ENCODE measurements around the gene GOLGA3.
A peak's percentile ranks its signal among the peaks of the same experiment; 100 is the strongest.
"Not testable (repeated sequence)": the region's sequence is repeated elsewhere in the genome, so short reads cannot be mapped to it uniquely, and the experiment has no call there.

Gene GOLGA3, protein sequence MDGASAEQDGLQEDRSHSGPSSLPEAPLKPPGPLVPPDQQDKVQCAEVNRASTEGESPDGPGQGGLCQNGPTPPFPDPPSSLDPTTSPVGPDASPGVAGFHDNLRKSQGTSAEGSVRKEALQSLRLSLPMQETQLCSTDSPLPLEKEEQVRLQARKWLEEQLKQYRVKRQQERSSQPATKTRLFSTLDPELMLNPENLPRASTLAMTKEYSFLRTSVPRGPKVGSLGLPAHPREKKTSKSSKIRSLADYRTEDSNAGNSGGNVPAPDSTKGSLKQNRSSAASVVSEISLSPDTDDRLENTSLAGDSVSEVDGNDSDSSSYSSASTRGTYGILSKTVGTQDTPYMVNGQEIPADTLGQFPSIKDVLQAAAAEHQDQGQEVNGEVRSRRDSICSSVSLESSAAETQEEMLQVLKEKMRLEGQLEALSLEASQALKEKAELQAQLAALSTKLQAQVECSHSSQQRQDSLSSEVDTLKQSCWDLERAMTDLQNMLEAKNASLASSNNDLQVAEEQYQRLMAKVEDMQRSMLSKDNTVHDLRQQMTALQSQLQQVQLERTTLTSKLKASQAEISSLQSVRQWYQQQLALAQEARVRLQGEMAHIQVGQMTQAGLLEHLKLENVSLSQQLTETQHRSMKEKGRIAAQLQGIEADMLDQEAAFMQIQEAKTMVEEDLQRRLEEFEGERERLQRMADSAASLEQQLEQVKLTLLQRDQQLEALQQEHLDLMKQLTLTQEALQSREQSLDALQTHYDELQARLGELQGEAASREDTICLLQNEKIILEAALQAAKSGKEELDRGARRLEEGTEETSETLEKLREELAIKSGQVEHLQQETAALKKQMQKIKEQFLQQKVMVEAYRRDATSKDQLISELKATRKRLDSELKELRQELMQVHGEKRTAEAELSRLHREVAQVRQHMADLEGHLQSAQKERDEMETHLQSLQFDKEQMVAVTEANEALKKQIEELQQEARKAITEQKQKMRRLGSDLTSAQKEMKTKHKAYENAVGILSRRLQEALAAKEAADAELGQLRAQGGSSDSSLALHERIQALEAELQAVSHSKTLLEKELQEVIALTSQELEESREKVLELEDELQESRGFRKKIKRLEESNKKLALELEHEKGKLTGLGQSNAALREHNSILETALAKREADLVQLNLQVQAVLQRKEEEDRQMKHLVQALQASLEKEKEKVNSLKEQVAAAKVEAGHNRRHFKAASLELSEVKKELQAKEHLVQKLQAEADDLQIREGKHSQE (N-terminal part only)

DNA sequence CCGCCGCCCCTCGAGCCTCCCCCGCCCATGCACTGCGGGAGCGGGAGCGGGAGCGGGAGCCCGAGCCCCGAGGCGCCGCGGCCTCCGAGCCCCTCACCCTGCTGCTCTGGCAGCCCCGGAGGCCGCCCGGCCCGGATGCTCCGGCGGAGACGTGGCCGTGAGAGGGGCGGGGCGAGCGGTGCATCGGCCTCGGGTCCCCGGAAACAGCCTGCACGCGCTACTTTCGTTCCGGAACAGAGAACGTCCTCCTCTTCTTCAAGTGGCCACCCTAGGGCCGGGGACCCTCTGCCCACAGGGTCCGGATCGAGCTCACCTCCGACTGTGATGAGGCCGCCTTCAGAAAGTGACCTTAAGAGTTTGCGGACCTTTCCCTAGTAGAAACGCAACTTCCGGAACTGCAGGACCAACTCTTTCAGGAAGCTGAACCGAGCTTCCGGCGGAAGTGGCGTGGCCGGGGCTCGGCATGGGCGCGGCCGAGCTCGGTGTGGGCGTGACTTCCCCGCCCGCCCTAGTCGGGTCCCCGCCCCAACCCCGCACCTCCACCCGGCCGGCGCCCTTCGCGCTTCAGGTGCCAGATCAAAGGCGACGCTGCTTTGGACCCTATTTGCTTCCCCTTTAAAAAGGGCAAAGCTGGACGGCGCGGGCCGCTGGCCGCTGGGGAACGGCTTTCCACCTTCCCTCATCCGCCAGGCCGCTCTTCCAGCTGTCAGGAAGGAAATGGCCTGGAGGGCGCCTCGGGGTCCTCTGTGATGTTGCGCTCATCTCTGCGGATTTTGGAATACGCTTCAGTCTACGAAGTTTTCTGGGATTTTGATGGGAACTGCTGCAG, at the start of gene GOLGA3:
Gene GOLGA3 (minus strand): TSS at position 164 of the 829 bp plus-strand sequence. CDS start 6,741 bp downstream, outside the sequence.
- peak; percentile 97 for DNase-seq

DNA sequence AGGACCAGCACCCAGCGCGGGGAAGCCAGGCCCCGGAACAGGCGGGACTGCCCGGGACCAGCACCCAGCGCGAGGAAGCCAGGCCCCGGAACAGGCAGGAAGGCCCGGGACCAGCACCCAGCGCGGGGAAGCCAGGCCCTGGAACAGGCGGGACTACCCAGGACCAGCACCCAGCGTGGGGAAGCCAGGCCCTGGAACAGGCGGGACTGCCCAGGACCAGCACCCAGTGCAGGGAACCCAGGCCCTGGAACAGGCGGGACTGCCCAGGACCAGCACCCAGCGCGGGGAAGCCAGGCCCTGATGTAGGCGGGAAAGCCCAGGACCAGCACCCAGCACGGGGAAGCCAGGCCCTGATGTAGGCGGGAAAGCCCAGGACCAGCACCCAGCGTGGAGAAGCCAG, 46.0 kb upstream of the GOLGA3 start:
- DNase-seq = not testable (repeated sequence)

- DNase-seq = no peak
These were observed 45.5 kb upstream of the GOLGA3 start for GRCh38 chr12:132874175-132874574.

DNA sequence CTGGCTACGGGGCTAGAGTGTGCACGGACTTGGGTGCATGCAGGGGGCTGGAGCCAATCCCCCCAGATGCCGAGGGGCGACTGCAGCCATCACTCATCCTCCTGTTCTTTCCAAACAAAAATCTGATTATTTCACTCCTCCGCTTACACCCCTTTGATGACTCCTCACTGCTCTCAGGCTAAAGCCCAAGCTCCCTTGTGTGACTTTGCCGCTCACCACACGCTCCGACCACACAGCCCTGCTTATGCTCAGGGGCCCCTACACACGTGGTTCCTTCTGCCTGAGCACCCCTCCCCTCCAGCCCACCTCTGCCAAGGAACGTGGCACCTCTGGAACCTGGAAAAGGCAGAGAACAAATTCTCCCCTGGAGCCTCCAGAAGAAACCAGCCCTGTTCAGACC, 45.1 kb upstream of the GOLGA3 start:
- DNase-seq = no peak

DNA sequence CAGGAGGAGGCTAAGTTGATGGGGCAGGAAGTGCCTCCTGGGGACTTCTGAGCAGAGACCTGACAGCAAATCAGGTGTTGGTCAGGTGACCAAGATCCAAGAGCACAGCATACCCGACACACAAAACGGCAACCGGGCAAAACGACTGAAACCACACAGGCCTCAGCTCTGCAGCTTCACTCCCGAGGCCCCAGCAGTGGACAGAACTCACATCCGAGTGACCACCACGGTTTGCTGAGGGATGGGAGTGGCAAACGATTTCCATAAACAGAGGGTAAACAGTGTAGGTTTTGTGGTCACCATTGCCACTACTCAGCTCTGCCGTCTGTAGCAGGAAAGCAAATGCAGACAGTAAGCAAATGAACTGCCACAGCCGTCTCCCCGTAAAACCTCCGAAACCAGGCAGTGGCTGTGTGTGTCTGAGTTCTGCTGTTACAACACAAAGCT, 44.3 kb upstream of the GOLGA3 start:
- DNase-seq = no peak

GRCh38 chr12:132872073-132872855, 43.6 kb upstream of the GOLGA3 start:
- no peak for DNase-seq

- DNase-seq = no peak
These were observed 40.9 kb upstream of the GOLGA3 start for GRCh38 chr12:132869551-132869950.

DNA sequence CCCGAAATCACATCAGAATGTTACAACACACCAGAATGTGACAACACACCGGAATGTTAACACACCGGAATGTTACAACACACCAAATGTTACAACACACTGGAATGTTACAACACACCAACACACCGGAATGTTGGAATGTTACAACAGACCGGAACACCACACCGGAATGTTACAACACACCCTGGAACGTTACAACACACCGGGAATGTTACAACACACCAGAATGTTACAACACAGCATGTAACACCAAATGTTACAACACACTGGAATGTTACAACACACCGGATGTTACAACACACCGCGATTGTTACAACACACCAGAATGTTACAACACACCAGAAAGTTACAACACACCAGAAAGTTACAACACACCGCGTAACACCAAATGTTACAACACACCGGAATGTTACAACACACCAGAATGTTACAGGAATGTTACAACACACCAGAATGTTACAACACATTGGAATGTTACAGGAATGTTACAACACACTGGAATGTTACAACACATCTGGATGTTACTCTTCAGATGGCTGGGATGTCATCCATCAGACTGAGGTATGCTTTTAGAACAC, 37.7 kb upstream of the GOLGA3 start:
- no peak for DNase-seq

DNA sequence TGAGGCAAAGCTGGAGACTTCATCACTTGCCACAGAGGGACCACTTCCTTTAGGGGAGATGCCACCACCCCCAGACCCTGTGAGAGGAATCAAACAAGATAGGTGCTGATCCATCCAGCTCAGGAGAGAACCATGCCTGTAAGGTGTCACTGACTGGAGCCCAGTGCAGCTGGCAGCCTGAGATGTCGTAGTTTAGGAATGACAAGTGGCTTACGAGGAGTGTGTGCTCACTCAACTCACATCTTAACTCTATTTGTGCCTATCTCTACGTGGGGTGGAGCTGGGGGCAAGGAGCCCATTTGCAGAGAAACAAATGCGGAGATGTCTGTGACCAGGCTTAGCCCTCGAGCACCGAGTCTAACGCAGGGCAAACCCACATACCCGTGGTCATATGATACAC, 32.9 kb upstream of the GOLGA3 start:
- no peak for DNase-seq

DNA sequence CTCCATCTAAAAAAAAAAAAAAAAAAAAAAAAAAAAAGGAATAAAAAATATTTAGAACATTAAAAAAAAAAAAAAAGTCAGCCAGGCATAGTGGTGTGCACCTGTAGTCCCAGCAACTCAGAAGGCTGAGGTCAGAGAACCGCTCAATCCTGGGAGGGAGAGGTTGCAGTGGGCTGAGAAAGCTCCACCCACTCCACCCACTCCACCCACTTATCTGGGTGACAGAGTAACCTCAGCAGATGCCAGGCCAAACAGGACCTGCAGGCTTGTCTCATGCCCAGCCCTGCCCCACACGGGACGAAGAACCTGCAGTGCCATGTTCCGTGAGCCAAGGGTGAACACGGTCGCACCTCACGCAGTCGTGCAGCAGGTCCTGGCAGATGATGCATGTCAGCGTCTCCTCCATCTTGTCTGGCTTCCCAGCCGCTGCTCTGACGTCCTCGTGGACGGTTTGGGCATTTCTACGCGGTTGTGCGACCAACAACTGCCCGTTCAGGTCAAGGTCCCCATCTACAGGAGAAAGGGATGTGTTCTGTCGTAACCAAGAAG, 30.1 kb upstream of the GOLGA3 start:
- no peak for DNase-seq

DNA sequence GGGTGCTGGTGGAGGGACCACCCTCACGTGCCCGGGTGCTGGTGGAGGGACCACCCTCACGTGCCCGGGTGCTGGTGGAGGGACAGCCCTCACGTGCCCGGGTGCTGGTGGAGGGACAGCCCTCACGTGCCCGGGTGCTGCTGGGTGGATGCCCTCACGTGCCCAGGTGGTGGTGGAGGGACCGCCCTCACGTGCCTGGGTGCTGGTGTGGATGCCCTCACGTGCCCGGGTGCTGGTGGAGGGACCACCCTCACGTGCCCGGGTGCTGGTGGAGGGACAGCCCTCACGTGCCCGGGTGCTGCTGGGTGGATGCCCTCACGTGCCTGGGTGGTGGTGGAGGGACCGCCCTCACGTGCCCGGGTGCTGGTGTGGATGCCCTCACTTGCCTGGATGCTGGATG, 28.4 kb upstream of the GOLGA3 start:
- not testable (repeated sequence) for DNase-seq

- DNase-seq = no peak
These were observed 27.9 kb upstream of the GOLGA3 start for GRCh38 chr12:132856581-132856980.

DNA sequence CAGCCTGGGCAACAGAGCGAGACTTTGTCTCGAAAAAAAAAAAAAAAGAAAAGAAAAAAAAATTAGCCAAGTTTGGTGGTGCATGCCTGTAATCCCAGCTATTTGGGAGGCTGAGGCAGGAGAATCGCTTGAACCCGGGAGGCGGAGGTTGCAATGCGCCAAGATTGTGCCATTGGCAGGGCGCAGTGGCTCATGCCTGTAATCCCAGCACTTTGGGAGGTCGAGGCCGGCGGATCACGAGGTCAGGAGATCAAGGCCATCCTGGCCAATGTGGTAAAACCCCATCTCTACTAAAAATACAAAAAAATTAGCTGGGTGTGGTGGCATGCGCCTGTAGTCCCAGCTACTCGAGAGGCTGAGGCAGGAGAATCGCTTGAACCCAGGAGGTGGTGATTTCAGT, 26.5 kb upstream of the GOLGA3 start:
- not testable (repeated sequence) for DNase-seq

GRCh38 chr12:132853285-132854092, 24.8 kb upstream of the GOLGA3 start:
- no peak for DNase-seq

- no peak for DNase-seq
These were observed 23.8 kb upstream of the GOLGA3 start for GRCh38 chr12:132852496-132852895.

GRCh38 chr12:132851465-132851864, 22.8 kb upstream of the GOLGA3 start:
- DNase-seq = no peak

DNA sequence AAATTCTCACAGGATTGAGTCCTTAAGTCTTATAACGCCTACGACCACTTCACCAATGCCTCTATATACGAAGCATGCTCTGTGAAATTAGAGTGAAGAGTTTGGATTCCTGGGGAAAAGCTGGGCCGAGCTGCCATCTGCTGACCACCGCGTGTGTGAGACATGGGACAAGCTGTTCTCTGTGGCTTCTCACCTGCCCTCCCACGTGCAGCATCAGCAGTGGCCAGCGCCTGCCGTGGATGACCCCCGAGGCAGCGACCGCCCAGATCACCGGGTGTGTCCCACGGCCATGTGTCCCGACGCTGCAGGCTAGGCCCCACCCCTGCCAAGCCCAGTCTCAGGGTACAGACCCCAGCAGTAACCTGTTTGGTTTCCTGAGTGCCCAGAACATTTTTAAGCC, 21.6 kb upstream of the GOLGA3 start:
- DNase-seq = no peak

DNA sequence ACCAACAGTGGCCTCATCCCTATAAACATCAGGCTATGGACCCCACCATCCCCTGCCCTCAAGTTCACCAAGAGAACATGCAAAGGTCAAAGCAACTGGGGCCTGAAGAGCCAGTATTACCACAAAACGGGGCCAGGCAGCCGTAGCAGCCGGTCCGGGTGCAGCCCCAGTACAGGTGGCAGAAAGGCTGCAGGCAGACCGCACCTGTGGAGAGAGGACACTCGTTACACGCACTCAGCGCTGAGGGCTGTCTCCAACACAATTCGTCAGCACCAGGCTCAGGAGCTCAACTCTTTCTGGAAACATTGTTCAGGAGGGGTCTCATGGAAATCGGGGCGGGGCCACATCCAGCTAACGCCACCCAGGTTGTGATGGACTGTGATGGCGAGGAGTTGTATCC, 19.9 kb upstream of the GOLGA3 start:
- DNase-seq = no peak
